Activated CD8-positive, alpha-beta memory T cell treated with anti-CD3 and anti-CD28 coated beads, Interleukin-2, amount 10 ng/mL, durations not matched to agents 7 days and 5 days (primary cell): ENCODE data around the gene F7. TPM values are rescaled to one million over a fixed set of nuclear protein-coding genes. Genes with fewer than 3 reads are reported as not detected.

Source experiments
- ATAC-seq: fragments of 150-1000 bp; cut with Tn5 transposase; one replicate; pipeline ENCODE4 v1.10.0; 2021; ENCODE audit warnings: moderate library complexity
- CTCF ChIA-PET: fragments of 350-600 bp; sonication (Branson Sonifier 250); formaldehyde crosslinking; loops from one replicate; lab custom pipeline; 2021; ENCODE audit warnings: antibody characterized with exemption; lab: Charles Lee
- DNase-seq: peaks from one replicate; pipeline ENCODE4 v3.0.0-alpha.2; 2020
- H3K27ac Mint-ChIP-seq: one replicate; pipeline ENCODE4 v1.8.0; 2021; ENCODE audit warnings: mild to moderate bottlenecking, mixed read lengths
- H3K27me3 Mint-ChIP-seq: one replicate; pipeline ENCODE4 v1.8.0; 2021; ENCODE audit warnings: mixed read lengths
- H3K36me3 Mint-ChIP-seq: one replicate; pipeline ENCODE4 v1.8.0; 2021; ENCODE audit warnings: mild to moderate bottlenecking, mixed read lengths
- H3K4me1 Mint-ChIP-seq: one replicate; pipeline ENCODE4 v1.8.0; 2021; ENCODE audit warnings: mixed read lengths
- H3K4me3 Mint-ChIP-seq: one replicate; pipeline ENCODE4 v1.8.0; 2021; ENCODE audit warnings: mild to moderate bottlenecking, moderate library complexity, mixed read lengths
- H3K9me3 Mint-ChIP-seq: one replicate; pipeline ENCODE4 v1.8.0; 2022; ENCODE audit warnings: low read depth, mixed read lengths
- total RNA-seq, 2 experiments: library from RNA; stranded (reverse); gene quantifications; one replicate each; pipeline ENCODE4 v1.2.3, GENCODE V29; 2021

Gene F7
- total RNA-seq, 2 experiments from 2014 or later = not detected

- CTCF ChIA-PET = no interaction called here
- no peaks in the 10 kb centered on the region for H3K9me3 Mint-ChIP-seq
- DNase-seq = no peak
- H3K4me1 Mint-ChIP-seq = no peaks in the 10 kb centered on the region
- H3K27me3 Mint-ChIP-seq = peaks cover 4% of the 10 kb centered on the region
- no peak overlapping the region for H3K27ac Mint-ChIP-seq
- no peak overlapping the region for H3K4me3 Mint-ChIP-seq
- no peak for ATAC-seq
- no peaks in the 10 kb centered on the region for H3K36me3 Mint-ChIP-seq
Measured at GRCh38 chr13:113143466-113144254, 38.1 kb downstream of the F7 start.

- no peaks in the 10 kb centered on the region for H3K36me3 Mint-ChIP-seq
- CTCF ChIA-PET = no interaction called here
- H3K27ac Mint-ChIP-seq = no peak overlapping the region
- H3K4me3 Mint-ChIP-seq = no peak overlapping the region
- no peaks in the 10 kb centered on the region for H3K4me1 Mint-ChIP-seq
- no peaks in the 10 kb centered on the region for H3K9me3 Mint-ChIP-seq
- no peak for DNase-seq
- no peak for ATAC-seq
- no peaks in the 10 kb centered on the region for H3K27me3 Mint-ChIP-seq
Measured at GRCh38 chr13:113144255-113144629, 38.7 kb downstream of the F7 start.

GRCh38 chr13:113145496-113145895, 39.9 kb downstream of the F7 start:
- CTCF ChIA-PET = no interaction called here
- H3K4me1 Mint-ChIP-seq = no peaks in the 10 kb centered on the region
- DNase-seq (no peak), ATAC-seq (no peak)
- no peak overlapping the region for H3K4me3 Mint-ChIP-seq
- no peaks in the 10 kb centered on the region for H3K9me3 Mint-ChIP-seq
- no peaks in the 10 kb centered on the region for H3K27me3 Mint-ChIP-seq
- H3K27ac Mint-ChIP-seq = no peak overlapping the region
- no peaks in the 10 kb centered on the region for H3K36me3 Mint-ChIP-seq

GRCh38 chr13:113145911-113146598, 40.5 kb downstream of the F7 start:
- no peaks in the 10 kb centered on the region for H3K36me3 Mint-ChIP-seq
- CTCF ChIA-PET = no interaction called here
- H3K4me3 Mint-ChIP-seq = no peak overlapping the region
- no peak for DNase-seq
- H3K27me3 Mint-ChIP-seq = peaks cover 3% of the 10 kb centered on the region
- ATAC-seq = no peak
- H3K4me1 Mint-ChIP-seq = no peaks in the 10 kb centered on the region
- no peak overlapping the region for H3K27ac Mint-ChIP-seq
- no peaks in the 10 kb centered on the region for H3K9me3 Mint-ChIP-seq

GRCh38 chr13:113146750-113147149, 41.2 kb downstream of the F7 start:
- DNase-seq (no peak), ATAC-seq (no peak)
- no peak overlapping the region for H3K27ac Mint-ChIP-seq
- no peak overlapping the region for H3K4me3 Mint-ChIP-seq
- H3K9me3 Mint-ChIP-seq = no peaks in the 10 kb centered on the region
- H3K36me3 Mint-ChIP-seq = no peaks in the 10 kb centered on the region
- CTCF ChIA-PET = no interaction called here
- H3K27me3 Mint-ChIP-seq = peaks cover 8% of the 10 kb centered on the region
- H3K4me1 Mint-ChIP-seq = no peaks in the 10 kb centered on the region

- no peak overlapping the region for H3K4me3 Mint-ChIP-seq
- no peaks in the 10 kb centered on the region for H3K9me3 Mint-ChIP-seq
- H3K27ac Mint-ChIP-seq = no peak overlapping the region
- no peaks in the 10 kb centered on the region for H3K36me3 Mint-ChIP-seq
- peaks cover under 1% of the 10 kb centered on the region for H3K4me1 Mint-ChIP-seq
- CTCF ChIA-PET = no interaction called here
- H3K27me3 Mint-ChIP-seq = peaks cover 12% of the 10 kb centered on the region
- no peak for DNase-seq
- ATAC-seq = no peak
Measured at GRCh38 chr13:113147206-113147605, 41.6 kb downstream of the F7 start.

- CTCF ChIA-PET = no interaction called here
- H3K9me3 Mint-ChIP-seq = no peaks in the 10 kb centered on the region
- no peak overlapping the region for H3K27ac Mint-ChIP-seq
- peaks cover 3% of the 10 kb centered on the region for H3K36me3 Mint-ChIP-seq
- peaks cover 10% of the 10 kb centered on the region for H3K4me1 Mint-ChIP-seq
- no peak overlapping the region for H3K4me3 Mint-ChIP-seq
- ATAC-seq (no peak), DNase-seq (peak; percentile 30)
- peaks cover 20% of the 10 kb centered on the region for H3K27me3 Mint-ChIP-seq
Measured at GRCh38 chr13:113148407-113148806, 42.8 kb downstream of the F7 start.

GRCh38 chr13:113148940-113149503, 43.4 kb downstream of the F7 start:
- DNase-seq (peak; percentile 33), ATAC-seq (no peak)
- H3K27me3 Mint-ChIP-seq = peaks cover 20% of the 10 kb centered on the region
- no peak overlapping the region for H3K27ac Mint-ChIP-seq
- CTCF ChIA-PET = no interaction called here
- peaks cover 3% of the 10 kb centered on the region for H3K36me3 Mint-ChIP-seq
- peaks cover 13% of the 10 kb centered on the region for H3K4me1 Mint-ChIP-seq
- H3K4me3 Mint-ChIP-seq = no peak overlapping the region
- no peaks in the 10 kb centered on the region for H3K9me3 Mint-ChIP-seq

- no peak for DNase-seq
- CTCF ChIA-PET = no interaction called here
Measured at GRCh38 chr13:113149711-113150549, 44.3 kb downstream of the F7 start.

GRCh38 chr13:113150550-113151365, 45.2 kb downstream of the F7 start:
- peaks cover 5% of the 10 kb centered on the region for H3K9me3 Mint-ChIP-seq
- H3K4me1 Mint-ChIP-seq = peaks cover 13% of the 10 kb centered on the region
- peaks cover 27% of the 10 kb centered on the region for H3K27me3 Mint-ChIP-seq
- DNase-seq (no peak), ATAC-seq (no peak)
- no peak overlapping the region for H3K27ac Mint-ChIP-seq
- H3K4me3 Mint-ChIP-seq = no peak overlapping the region
- peaks cover 9% of the 10 kb centered on the region for H3K36me3 Mint-ChIP-seq
- CTCF ChIA-PET = no interaction called here

More at GRCh38 chr13:113149711-113150549, 44.3 kb downstream of the F7 start:
- no peaks in the 10 kb centered on the region for H3K9me3 Mint-ChIP-seq
- peaks cover 21% of the 10 kb centered on the region for H3K27me3 Mint-ChIP-seq
- H3K4me3 Mint-ChIP-seq = no peak overlapping the region
- ATAC-seq = no peak
- H3K27ac Mint-ChIP-seq = no peak overlapping the region
- H3K4me1 Mint-ChIP-seq = peaks cover 13% of the 10 kb centered on the region
- H3K36me3 Mint-ChIP-seq = peaks cover 3% of the 10 kb centered on the region

- peak overlapping the region; percentile 70 for H3K4me3 Mint-ChIP-seq
- H3K27ac Mint-ChIP-seq = no peak overlapping the region
- CTCF ChIA-PET = no interaction called here
- no peak for DNase-seq
- peaks cover 13% of the 10 kb centered on the region for H3K4me1 Mint-ChIP-seq
- H3K27me3 Mint-ChIP-seq = peaks cover 34% of the 10 kb centered on the region
- H3K36me3 Mint-ChIP-seq = peaks cover 9% of the 10 kb centered on the region
- ATAC-seq = no peak
- H3K9me3 Mint-ChIP-seq = peaks cover 7% of the 10 kb centered on the region
Measured at GRCh38 chr13:113151745-113152690, 46.4 kb downstream of the F7 start.

GRCh38 chr13:113152691-113152983, 47.0 kb downstream of the F7 start:
- no peak for ATAC-seq
- H3K36me3 Mint-ChIP-seq = peaks cover 9% of the 10 kb centered on the region
- H3K4me1 Mint-ChIP-seq = peaks cover 13% of the 10 kb centered on the region
- H3K27me3 Mint-ChIP-seq = peaks cover 34% of the 10 kb centered on the region
- peak overlapping the region; percentile 58 for H3K27ac Mint-ChIP-seq
- CTCF ChIA-PET = no interaction called here
- DNase-seq = no peak
- H3K4me3 Mint-ChIP-seq = peak overlapping the region; percentile 70
- H3K9me3 Mint-ChIP-seq = peaks cover 7% of the 10 kb centered on the region
